Activated CD4-positive, alpha-beta memory T cell treated with anti-CD3 and anti-CD28 coated beads, Interleukin-2, amount 10 ng/mL, durations not matched to agents 7 days and 5 days (primary cell): ENCODE results near the gene PDE6H. TPM values are rescaled to one million over a fixed set of nuclear protein-coding genes. Genes with fewer than 3 reads are reported as not detected.

ENCODE experiments used
- CTCF ChIA-PET: fragments of 350-600 bp; sonication (Branson Sonifier 250); formaldehyde crosslinking; loops from one replicate; lab custom pipeline; 2021; ENCODE audit warnings: antibody characterized with exemption, inconsistent platforms; lab: Charles Lee
- POLR2A ChIA-PET: fragments of 350-600 bp; sonication (Branson Sonifier 250); formaldehyde crosslinking; loops from one replicate; lab custom pipeline; 2021; ENCODE audit warnings: antibody characterized with exemption; lab: Charles Lee
- DNase-seq: peaks from one replicate; pipeline ENCODE4 v3.0.0-alpha.2; 2020
- H3K27ac Mint-ChIP-seq: one replicate; pipeline ENCODE4 v1.8.0; 2021; ENCODE audit warnings: mild to moderate bottlenecking, mixed read lengths
- H3K27me3 Mint-ChIP-seq: one replicate; pipeline ENCODE4 v1.8.0; 2021; ENCODE audit warnings: mixed read lengths
- H3K36me3 Mint-ChIP-seq: one replicate; pipeline ENCODE4 v1.8.0; 2021; ENCODE audit warnings: low read depth, mixed read lengths
- H3K4me1 Mint-ChIP-seq: one replicate; pipeline ENCODE4 v1.8.0; 2021; ENCODE audit warnings: mixed read lengths
- H3K4me3 Mint-ChIP-seq: one replicate; pipeline ENCODE4 v1.8.0; 2021; ENCODE audit warnings: mild to moderate bottlenecking, mixed read lengths
- H3K9me3 Mint-ChIP-seq: one replicate; pipeline ENCODE4 v1.8.0; 2021; ENCODE audit warnings: mixed read lengths
- total RNA-seq, 2 experiments: library from RNA; stranded (reverse); gene quantifications; one replicate each; pipeline ENCODE4 v1.2.3, GENCODE V29; 2021

PDE6H gene
- total RNA-seq, 2 experiments from 2014 or later, result not detected

- Mint-ChIP-seq H3K36me3 (no peaks in the 10 kb centered on the region), H3K4me1 (no peaks in the 10 kb centered on the region), H3K9me3 (no peaks in the 10 kb centered on the region), H3K27me3 (peaks cover 18% of the 10 kb centered on the region), H3K27ac (no peak overlapping the region), H3K4me3 (no peak overlapping the region)
- POLR2A ChIA-PET, result no interaction called here
- CTCF ChIA-PET, result no interaction called here
- no peak for DNase-seq
Measured at GRCh38 chr12:15011162-15011561, 38.3 kb downstream of the PDE6H start.

GRCh38 chr12:15013634-15014179 is 40.9 kb downstream of the PDE6H start:
- DNase-seq, result no peak
- Mint-ChIP-seq H3K27me3 (peaks cover 5% of the 10 kb centered on the region), H3K36me3 (no peaks in the 10 kb centered on the region), H3K4me3 (no peak overlapping the region), H3K4me1 (no peaks in the 10 kb centered on the region), H3K9me3 (no peaks in the 10 kb centered on the region), H3K27ac (no peak overlapping the region)
- ChIA-PET POLR2A (no interaction called here), CTCF (no interaction called here)

- CTCF ChIA-PET, result no interaction called here
- Mint-ChIP-seq H3K27ac (no peak overlapping the region), H3K4me3 (no peak overlapping the region), H3K36me3 (no peaks in the 10 kb centered on the region), H3K9me3 (no peaks in the 10 kb centered on the region), H3K4me1 (no peaks in the 10 kb centered on the region), H3K27me3 (peaks cover 2% of the 10 kb centered on the region)
- DNase-seq, result no peak
- POLR2A ChIA-PET, result no interaction called here
Measured at GRCh38 chr12:15014708-15015107, 41.9 kb downstream of the PDE6H start.

GRCh38 chr12:15015121-15015520 is 42.3 kb downstream of the PDE6H start:
- H3K4me1 Mint-ChIP-seq, result no peaks in the 10 kb centered on the region
- H3K36me3 Mint-ChIP-seq, result no peaks in the 10 kb centered on the region
- peaks cover 4% of the 10 kb centered on the region for H3K27me3 Mint-ChIP-seq
- no peak overlapping the region for H3K4me3 Mint-ChIP-seq
- ChIA-PET POLR2A (no interaction called here), CTCF (no interaction called here)
- H3K9me3 Mint-ChIP-seq, result no peaks in the 10 kb centered on the region
- no peak overlapping the region for H3K27ac Mint-ChIP-seq
- DNase-seq, result no peak

GRCh38 chr12:15020156-15020555 is 47.3 kb downstream of the PDE6H start:
- ChIA-PET POLR2A (no interaction called here), CTCF (no interaction called here)
- DNase-seq, result no peak
- no peak overlapping the region for H3K4me3 Mint-ChIP-seq
- no peaks in the 10 kb centered on the region for H3K4me1 Mint-ChIP-seq
- no peaks in the 10 kb centered on the region for H3K36me3 Mint-ChIP-seq
- H3K27me3 Mint-ChIP-seq, result peaks cover 12% of the 10 kb centered on the region
- H3K27ac Mint-ChIP-seq, result no peak overlapping the region
- H3K9me3 Mint-ChIP-seq, result no peaks in the 10 kb centered on the region

Other genes starting within 250 kb of the PDE6H start
- gene WBP11, start 169.6 kb upstream of the PDE6H start, total RNA-seq, result 10 to 100 TPM; 91.1 to 92.7 TPM
- 1 to 10 TPM; 2.0 to 2.4 TPM for gene C12orf60, start 169.4 kb upstream of the PDE6H start, total RNA-seq
- not detected for gene SMCO3, start 158.9 kb upstream of the PDE6H start, total RNA-seq
- not detected for gene ART4, start 129.5 kb upstream of the PDE6H start, total RNA-seq
- gene MGP, start 87.2 kb upstream of the PDE6H start, total RNA-seq, result not detected
- 1 to 10 TPM; 7.2 to 8.5 TPM for gene ERP27, start 34.5 kb upstream of the PDE6H start, total RNA-seq
- 1,000 to 10,000 TPM; 1,463 to 1,491 TPM for gene ARHGDIB, start 11.4 kb upstream of the PDE6H start, total RNA-seq
- gene RERG, start 248.4 kb downstream of the PDE6H start, total RNA-seq, result not detected